Hematopoietic multipotent progenitor cell treated with erythropoietin and hydrocortisone succinate and interleukin-3 and kit ligand, for 17 days (in vitro differentiated cells): ENCODE results near the gene ZNF746.

Source experiments
- DNase-seq: peaks from one replicate; pipeline ENCODE4 v3.0.0-alpha.2; 2015; ENCODE audit warnings: low spot score

ZNF746 gene

GRCh38 chr7:149490083-149490760 is 7.4 kb downstream of the ZNF746 start:
- no peak for DNase-seq

GRCh38 chr7:149489391-149490024 is 8.1 kb downstream of the ZNF746 start:
- peak; percentile 81 for DNase-seq

GRCh38 chr7:149479568-149479967 is 18.0 kb downstream of the ZNF746 start:
- DNase-seq: peak; percentile 63

GRCh38 chr7:149478754-149479153 is 18.9 kb downstream of the ZNF746 start:
- no peak for DNase-seq

- DNase-seq: no peak
Observed at GRCh38 chr7:149477494-149478443, 19.8 kb downstream of the ZNF746 start.

- no peak for DNase-seq
Observed at GRCh38 chr7:149476791-149477190, 20.8 kb downstream of the ZNF746 start.

- DNase-seq: no peak
Observed at GRCh38 chr7:149475121-149476045, 22.2 kb downstream of the ZNF746 start.

- DNase-seq: no peak
Observed at GRCh38 chr7:149474309-149475120, 23.1 kb downstream of the ZNF746 start.

GRCh38 chr7:149473251-149473650 is 24.4 kb downstream of the ZNF746 start:
- DNase-seq: no peak

- DNase-seq: no peak
Observed at GRCh38 chr7:149471289-149471953, 26.2 kb downstream of the ZNF746 start.

- no peak for DNase-seq
Observed at GRCh38 chr7:149469806-149470205, 27.8 kb downstream of the ZNF746 start.

- peak; percentile 42 for DNase-seq
Observed at GRCh38 chr7:149468208-149468607, 29.4 kb downstream of the ZNF746 start.

GRCh38 chr7:149467321-149467859 is 30.2 kb downstream of the ZNF746 start:
- no peak for DNase-seq

GRCh38 chr7:149466364-149466763 is 31.2 kb downstream of the ZNF746 start:
- DNase-seq: no peak

GRCh38 chr7:149463500-149464161 is 34.0 kb downstream of the ZNF746 start:
- no peak for DNase-seq

GRCh38 chr7:149462101-149462520 is 35.5 kb downstream of the ZNF746 start:
- no peak for DNase-seq

GRCh38 chr7:149460493-149461277 is 36.9 kb downstream of the ZNF746 start, which contains the start of gene ZNF777:
Gene ZNF777, minus strand, starts transcription at chr7:149461062. Its CDS starts 5,040 bp downstream, at chr7:149456022.
- peak; percentile 86 for DNase-seq
